Activated T-helper 9 cell treated with anti-CD3 and anti-CD28 coated beads, Interleukin-2, amount 50 U/mL, for 16 hours (primary cell): ENCODE data around the gene LRIG3.
"Not testable (repeated sequence)": the region's sequence is repeated elsewhere in the genome, so short reads cannot be mapped to it uniquely, and the experiment has no call there.

Experiments
- DNase-seq: peaks from one replicate; pipeline ENCODE4 v3.0.0-alpha.2; 2020; ENCODE audit warnings: low read depth

LRIG3 gene

GRCh38 chr12:58901664-58902063 lies 18.6 kb downstream of the LRIG3 start:
- no peak for DNase-seq

GRCh38 chr12:58897969-58898368 lies 22.3 kb downstream of the LRIG3 start:
- no peak for DNase-seq

- DNase-seq, result no peak
These were observed 24.0 kb downstream of the LRIG3 start for GRCh38 chr12:58896278-58896677.

GRCh38 chr12:58895053-58895452 lies 25.3 kb downstream of the LRIG3 start:
- DNase-seq, result no peak

GRCh38 chr12:58894040-58894439 lies 26.3 kb downstream of the LRIG3 start:
- DNase-seq, result no peak

GRCh38 chr12:58893495-58893894 lies 26.8 kb downstream of the LRIG3 start:
- no peak for DNase-seq

GRCh38 chr12:58889557-58889956 lies 30.7 kb downstream of the LRIG3 start:
- no peak for DNase-seq

- no peak for DNase-seq
These were observed 32.0 kb downstream of the LRIG3 start for GRCh38 chr12:58888131-58888783.

GRCh38 chr12:58887068-58887467 lies 33.2 kb downstream of the LRIG3 start:
- DNase-seq, result no peak

- DNase-seq, result no peak
These were observed 33.8 kb downstream of the LRIG3 start for GRCh38 chr12:58886474-58886873.

GRCh38 chr12:58884916-58885315 lies 35.4 kb downstream of the LRIG3 start:
- DNase-seq, result no peak

GRCh38 chr12:58883576-58884334 lies 36.5 kb downstream of the LRIG3 start:
- no peak for DNase-seq

- no peak for DNase-seq
These were observed 37.5 kb downstream of the LRIG3 start for GRCh38 chr12:58882826-58883225.

- no peak for DNase-seq
These were observed 38.5 kb downstream of the LRIG3 start for GRCh38 chr12:58881816-58882215.

GRCh38 chr12:58880639-58881038 lies 39.7 kb downstream of the LRIG3 start:
- DNase-seq, result no peak

GRCh38 chr12:58877243-58877743 lies 43.0 kb downstream of the LRIG3 start:
- DNase-seq, result no peak

GRCh38 chr12:58873496-58873895 lies 46.8 kb downstream of the LRIG3 start:
- no peak for DNase-seq

GRCh38 chr12:58871556-58871955 lies 48.7 kb downstream of the LRIG3 start:
- no peak for DNase-seq

GRCh38 chr12:58870595-58870994 lies 49.7 kb downstream of the LRIG3 start:
- DNase-seq, result no peak

GRCh38 chr12:58860788-58861240 lies 59.5 kb downstream of the LRIG3 start:
- DNase-seq, result no peak

- DNase-seq, result no peak
These were observed 60.1 kb downstream of the LRIG3 start for GRCh38 chr12:58860056-58860787.

GRCh38 chr12:58858030-58858429 lies 62.3 kb downstream of the LRIG3 start:
- no peak for DNase-seq

GRCh38 chr12:58857206-58857605 lies 63.1 kb downstream of the LRIG3 start:
- DNase-seq, result not testable (repeated sequence)
